HEK293T (cell line): ENCODE data around the gene EED.

Source experiments
- CTCF ChIA-PET: fragments of 350-600 bp; formaldehyde crosslinking; extraction: SDS; loops from one replicate; lab custom pipeline; 2021; ENCODE audit warnings: antibody characterized with exemption, inconsistent platforms; lab: Yijun Ruan, JAX
- POLR2A ChIA-PET: fragments of 350-600 bp; formaldehyde crosslinking; extraction: SDS; loops from one replicate; lab custom pipeline; 2020; ENCODE audit warnings: antibody characterized with exemption, inconsistent platforms; lab: Yijun Ruan, JAX
- DNase-seq: peaks from one replicate; pipeline ENCODE4 v3.0.0; 2012; ENCODE audit warnings: mixed read lengths; ENCODE audit errors: extremely low spot score
- ARNT ChIP-seq: fragments of 450-650 bp; IDR thresholded peaks from 2 replicates; pipeline ENCODE4 v1.6.1; 2017; ENCODE audit warnings: mild to moderate bottlenecking
- BHLHE40 ChIP-seq: fragments of 450-650 bp; IDR thresholded peaks from 2 replicates; pipeline ENCODE4 v1.6.1; 2016; ENCODE audit warnings: mild to moderate bottlenecking, moderate library complexity, borderline replicate concordance
- ELF4 ChIP-seq: fragments of 450-650 bp; IDR thresholded peaks from 2 replicates; pipeline ENCODE4 v1.6.1; 2017; ENCODE audit warnings: antibody characterized with exemption
- FOXA1 ChIP-seq: fragments of 450-650 bp; IDR thresholded peaks from 2 replicates; pipeline ENCODE4 v1.6.1; 2016; ENCODE audit warnings: mild to moderate bottlenecking
- FOXK2 ChIP-seq: fragments of 450-650 bp; IDR thresholded peaks from 2 replicates; pipeline ENCODE4 v1.6.1; 2016; ENCODE audit warnings: mild to moderate bottlenecking
- FOXM1 ChIP-seq: fragments of 450-650 bp; IDR thresholded peaks from 2 replicates; pipeline ENCODE4 v1.6.1; 2017; ENCODE audit warnings: mild to moderate bottlenecking, borderline replicate concordance
- HDGF ChIP-seq: fragments of 450-650 bp; IDR thresholded peaks from 2 replicates; pipeline ENCODE4 v1.6.1; 2017; ENCODE audit warnings: antibody characterized with exemption, borderline replicate concordance
- L3MBTL2 ChIP-seq: fragments of 450-650 bp; conservative IDR thresholded peaks from 2 replicates; pipeline ENCODE4 v1.6.1; 2016; ENCODE audit warnings: mild to moderate bottlenecking
- LEF1 ChIP-seq: fragments of 450-650 bp; IDR thresholded peaks from 2 replicates; pipeline ENCODE4 v1.6.1; 2017; ENCODE audit warnings: mild to moderate bottlenecking, borderline replicate concordance
- NFRKB ChIP-seq: fragments of 450-650 bp; IDR thresholded peaks from 2 replicates; pipeline ENCODE4 v1.6.1; 2016; ENCODE audit warnings: mild to moderate bottlenecking, moderate library complexity
- SUZ12 ChIP-seq: fragments of 450-650 bp; IDR thresholded peaks from 2 replicates; pipeline ENCODE4 v1.6.1; 2016; ENCODE audit warnings: mild to moderate bottlenecking
- ZNF384 ChIP-seq: fragments of 450-650 bp; IDR thresholded peaks from 2 replicates; pipeline ENCODE4 v1.6.1; 2016
- TF ChIP-seq, protein P1 (sequence below): fragments of 450-650 bp; IDR thresholded peaks from 2 replicates; pipeline ENCODE4 v1.6.1; 2016

EED gene

DNA sequence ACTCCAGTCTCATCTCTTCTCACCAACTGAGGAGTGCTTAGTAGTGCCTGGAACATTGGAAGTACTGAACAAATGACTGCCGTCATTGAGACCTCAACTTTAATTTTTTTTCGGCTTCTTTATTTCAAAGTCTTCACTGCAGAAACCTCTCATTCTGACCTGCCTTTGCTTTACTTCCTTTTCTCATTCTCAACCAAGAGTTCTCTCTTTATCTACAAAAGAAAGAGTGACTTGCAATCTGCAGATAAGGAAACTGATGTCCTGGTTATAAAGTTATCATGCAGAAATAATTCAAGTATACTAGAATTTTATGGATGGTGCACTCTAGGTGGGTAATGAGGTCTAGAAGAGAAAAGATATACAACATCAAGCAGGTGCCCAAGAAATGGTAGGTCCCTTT lies 1.2 kb upstream of the EED start:
- no peak for DNase-seq
- CTCF ChIA-PET: no interaction called here
- no peak for TF ChIP-seq ZNF384
- POLR2A ChIA-PET: no interaction called here

- POLR2A ChIA-PET: interaction anchor here (1.2 kb wide), 1 partner anchor 9 kb away, joined by 3 read pairs; no protein-coding TSS in a partner anchor
- CTCF ChIA-PET: interaction anchor here (0.6 kb wide), 1 partner anchor 1860 kb away, joined by 3 read pairs; no protein-coding TSS in a partner anchor
- no peak for TF ChIP-seq FOXA1
- no peak for TF ChIP-seq LEF1
- TF ChIP-seq NFRKB: peak; percentile 13; the same call in 1 of the 2 replicates
- DNase-seq: peak; percentile 91
These were observed 461 bp upstream of the EED start for GRCh38 chr11:86244063-86244521.

DNA sequence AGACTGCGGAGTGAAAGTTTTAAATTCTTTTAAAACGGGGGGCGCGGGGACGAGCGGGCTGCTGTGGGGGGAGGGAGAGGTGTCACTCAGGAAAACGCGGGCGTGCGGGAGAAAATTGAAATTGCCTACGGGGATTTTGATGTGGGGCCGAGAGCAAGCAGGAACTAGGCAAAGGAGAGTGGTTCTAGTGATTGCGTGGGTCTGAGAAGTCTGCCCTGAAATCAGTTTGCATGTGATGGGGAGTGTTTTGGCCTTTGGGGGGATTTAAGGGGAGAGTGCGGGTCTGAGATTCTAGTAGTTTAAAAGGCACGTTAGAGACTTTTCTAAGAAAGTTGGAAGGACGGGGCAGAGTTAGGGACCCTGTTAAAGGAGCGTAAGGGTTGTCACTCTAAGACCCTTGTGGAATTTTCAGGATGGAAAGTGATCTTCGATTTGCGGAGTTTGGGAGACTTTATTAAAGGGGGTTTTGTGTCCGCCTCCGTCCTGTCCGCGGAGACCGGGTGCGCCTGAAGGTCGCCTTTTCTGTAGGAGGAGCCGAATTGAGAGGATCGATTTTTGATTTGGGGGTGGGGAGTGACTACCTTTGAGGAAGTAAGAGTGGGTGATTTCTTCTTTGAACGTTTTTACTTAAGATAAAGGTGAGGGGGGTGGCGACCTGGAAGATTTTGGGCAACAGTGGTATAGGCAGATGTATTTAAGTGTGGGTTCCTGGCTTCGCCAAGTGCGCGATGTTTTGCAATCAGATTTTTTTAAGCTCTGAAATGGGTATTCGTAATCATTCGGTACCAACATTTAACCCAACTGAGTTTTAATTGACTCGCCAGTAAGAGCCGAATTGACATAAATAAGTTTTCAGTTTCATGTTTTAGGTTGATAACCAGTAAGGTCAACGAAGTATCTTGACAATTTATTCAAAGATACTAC lies 1.1 kb downstream of the EED start:
- no peak for TF ChIP-seq ZNF384
- TF ChIP-seq, protein P1, sequence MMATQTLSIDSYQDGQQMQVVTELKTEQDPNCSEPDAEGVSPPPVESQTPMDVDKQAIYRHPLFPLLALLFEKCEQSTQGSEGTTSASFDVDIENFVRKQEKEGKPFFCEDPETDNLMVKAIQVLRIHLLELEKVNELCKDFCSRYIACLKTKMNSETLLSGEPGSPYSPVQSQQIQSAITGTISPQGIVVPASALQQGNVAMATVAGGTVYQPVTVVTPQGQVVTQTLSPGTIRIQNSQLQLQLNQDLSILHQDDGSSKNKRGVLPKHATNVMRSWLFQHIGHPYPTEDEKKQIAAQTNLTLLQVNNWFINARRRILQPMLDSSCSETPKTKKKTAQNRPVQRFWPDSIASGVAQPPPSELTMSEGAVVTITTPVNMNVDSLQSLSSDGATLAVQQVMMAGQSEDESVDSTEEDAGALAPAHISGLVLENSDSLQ: peak; percentile 91
- CTCF ChIA-PET: no interaction called here
- POLR2A ChIA-PET: interaction anchor here (0.6 to 1.2 kb wide), 7 partner anchors 8 to 601 kb away, joined by 3 to 4 read pairs (median 3); no protein-coding TSS in a partner anchor
- DNase-seq: no peak

DNA sequence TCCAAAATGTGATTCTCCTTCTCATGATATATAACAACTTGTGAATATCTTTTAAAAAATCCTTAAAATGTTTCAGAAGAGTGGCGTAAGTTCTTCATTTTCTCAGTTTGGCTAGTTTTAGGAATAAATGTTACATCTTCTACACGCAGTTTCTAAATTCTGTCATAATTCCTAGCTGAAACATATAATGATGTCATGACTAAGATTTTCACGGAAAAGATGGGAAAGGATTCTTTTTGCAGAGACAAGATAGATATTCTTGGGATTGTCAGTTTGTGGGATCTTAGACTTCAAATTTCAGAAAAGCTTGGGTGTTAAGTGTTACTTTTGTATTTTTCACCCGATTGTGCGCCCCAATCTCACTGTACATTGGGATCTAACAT lies 1.7 kb downstream of the EED start:
- no peak for DNase-seq
- ChIA-PET POLR2A (interaction anchor here (0.6 to 1.0 kb wide), 3 partner anchors 53 to 601 kb away, joined by 3 read pairs; no protein-coding TSS in a partner anchor), CTCF (no interaction called here)
- TF ChIP-seq L3MBTL2 (no peak), FOXA1 (no peak), SUZ12 (no peak), FOXM1 (no peak), ELF4 (no peak)

- TF ChIP-seq FOXK2 (no peak), ELF4 (no peak), L3MBTL2 (no peak)
- TF ChIP-seq, protein P1: peak; percentile 66
- ChIA-PET POLR2A (interaction anchor here (0.6 kb wide), 1 partner anchor 677 kb away, joined by 3 read pairs; no protein-coding TSS in a partner anchor), CTCF (no interaction called here)
- DNase-seq: no peak
These were observed 3.1 kb downstream of the EED start for GRCh38 chr11:86247608-86248007.

DNA sequence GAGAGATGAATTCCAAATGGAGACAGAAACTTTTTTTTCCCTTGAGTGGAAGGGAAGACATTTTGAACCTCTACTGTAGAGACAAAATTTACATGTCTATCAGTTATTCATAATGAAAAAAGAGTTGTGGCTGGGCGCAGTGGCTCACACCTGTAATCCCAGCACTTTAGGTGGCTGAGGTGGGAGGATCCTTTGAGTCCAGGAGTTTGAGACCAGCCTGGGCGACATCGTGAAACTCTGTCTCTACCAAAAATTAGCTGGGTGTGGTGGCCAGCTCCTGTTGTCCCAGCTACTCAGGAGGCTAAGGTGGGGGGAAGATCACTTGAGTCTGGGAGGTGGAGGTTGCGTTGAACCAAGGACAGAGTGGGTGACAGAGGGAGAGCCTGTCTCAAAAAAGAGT lies 4.1 kb downstream of the EED start:
- ChIA-PET CTCF (no interaction called here), POLR2A (no interaction called here)
- no peak for DNase-seq
- TF ChIP-seq BHLHE40: no peak
- no peak for TF ChIP-seq HDGF
- TF ChIP-seq ZNF384: no peak
- TF ChIP-seq LEF1: no peak
- no peak for TF ChIP-seq FOXM1
- no peak for TF ChIP-seq FOXK2
- TF ChIP-seq SUZ12: no peak
- TF ChIP-seq NFRKB: no peak
- TF ChIP-seq ARNT: no peak
- TF ChIP-seq, protein P1: no peak

GRCh38 chr11:86249307-86250098 lies 5.0 kb downstream of the EED start:
- no peak for DNase-seq
- TF ChIP-seq, protein P1: peak; percentile 75
- TF ChIP-seq ELF4: no peak
- ChIA-PET POLR2A (no interaction called here), CTCF (no interaction called here)
